Right ventricle myocardium superior (tissue), 1 donor: Measurements from ENCODE around the gene GPR179. TPM values are rescaled to one million over a fixed set of nuclear protein-coding genes. Genes with fewer than 3 reads are reported as not detected.

Experiments
- ATAC-seq: fragments of 200-7000 bp; cut with Tn5 transposase; one replicate; pipeline ENCODE4 v1.9.1; 2020; ENCODE audit warnings: mild to moderate bottlenecking; ENCODE audit not compliant: poor library complexity
- DNase-seq: peaks from one replicate; pipeline ENCODE4 v3.0.0-alpha.2; 2020
- intact Hi-C: fragments of 100-400 bp; cut with DNase I; formaldehyde crosslinking; loops from one replicate; pipeline ENCODE4 v1.11.2; 2022
- long read RNA-seq: library from polyadenylated mRNA; unstranded; transcript quantifications from one replicate; pipeline ENCODE4 v2.0.0, GENCODE V29; 2021
- total RNA-seq: library from RNA; stranded (reverse); fragmentation: NEBNext Ultra II Directional; extraction: Animal tissue kit (Norgen Biotek cat#: 25700); gene quantifications from one replicate; pipeline ENCODE4 v1.2.1, GENCODE V29; 2021
- donor health status: DM: no; HTN: yes; CAD: no; lungs with severe emphysema.

Gene GPR179, protein sequence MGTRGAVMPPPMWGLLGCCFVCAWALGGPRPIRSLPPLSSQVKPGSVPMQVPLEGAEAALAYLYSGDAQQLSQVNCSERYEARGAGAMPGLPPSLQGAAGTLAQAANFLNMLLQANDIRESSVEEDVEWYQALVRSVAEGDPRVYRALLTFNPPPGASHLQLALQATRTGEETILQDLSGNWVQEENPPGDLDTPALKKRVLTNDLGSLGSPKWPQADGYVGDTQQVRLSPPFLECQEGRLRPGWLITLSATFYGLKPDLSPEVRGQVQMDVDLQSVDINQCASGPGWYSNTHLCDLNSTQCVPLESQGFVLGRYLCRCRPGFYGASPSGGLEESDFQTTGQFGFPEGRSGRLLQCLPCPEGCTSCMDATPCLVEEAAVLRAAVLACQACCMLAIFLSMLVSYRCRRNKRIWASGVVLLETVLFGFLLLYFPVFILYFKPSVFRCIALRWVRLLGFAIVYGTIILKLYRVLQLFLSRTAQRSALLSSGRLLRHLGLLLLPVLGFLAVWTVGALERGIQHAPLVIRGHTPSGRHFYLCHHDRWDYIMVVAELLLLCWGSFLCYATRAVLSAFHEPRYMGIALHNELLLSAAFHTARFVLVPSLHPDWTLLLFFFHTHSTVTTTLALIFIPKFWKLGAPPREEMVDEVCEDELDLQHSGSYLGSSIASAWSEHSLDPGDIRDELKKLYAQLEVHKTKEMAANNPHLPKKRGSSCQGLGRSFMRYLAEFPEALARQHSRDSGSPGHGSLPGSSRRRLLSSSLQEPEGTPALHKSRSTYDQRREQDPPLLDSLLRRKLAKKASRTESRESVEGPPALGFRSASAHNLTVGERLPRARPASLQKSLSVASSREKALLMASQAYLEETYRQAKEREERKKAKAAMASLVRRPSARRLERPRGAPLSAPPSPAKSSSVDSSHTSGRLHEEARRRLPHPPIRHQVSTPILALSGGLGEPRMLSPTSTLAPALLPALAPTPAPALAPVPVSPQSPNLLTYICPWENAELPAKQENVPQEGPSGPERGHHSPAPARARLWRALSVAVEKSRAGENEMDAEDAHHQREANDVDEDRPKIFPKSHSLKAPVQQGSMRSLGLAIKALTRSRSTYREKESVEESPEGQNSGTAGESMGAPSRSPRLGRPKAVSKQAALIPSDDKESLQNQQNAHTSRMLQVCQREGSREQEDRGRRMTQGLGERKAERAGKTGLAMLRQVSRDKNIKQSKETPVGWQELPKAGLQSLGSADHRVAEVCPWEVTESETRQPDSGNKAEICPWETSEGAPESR (N-terminal part only)
- 0.16 TPM for total RNA-seq
- long read RNA-seq = 0 reads

DNA sequence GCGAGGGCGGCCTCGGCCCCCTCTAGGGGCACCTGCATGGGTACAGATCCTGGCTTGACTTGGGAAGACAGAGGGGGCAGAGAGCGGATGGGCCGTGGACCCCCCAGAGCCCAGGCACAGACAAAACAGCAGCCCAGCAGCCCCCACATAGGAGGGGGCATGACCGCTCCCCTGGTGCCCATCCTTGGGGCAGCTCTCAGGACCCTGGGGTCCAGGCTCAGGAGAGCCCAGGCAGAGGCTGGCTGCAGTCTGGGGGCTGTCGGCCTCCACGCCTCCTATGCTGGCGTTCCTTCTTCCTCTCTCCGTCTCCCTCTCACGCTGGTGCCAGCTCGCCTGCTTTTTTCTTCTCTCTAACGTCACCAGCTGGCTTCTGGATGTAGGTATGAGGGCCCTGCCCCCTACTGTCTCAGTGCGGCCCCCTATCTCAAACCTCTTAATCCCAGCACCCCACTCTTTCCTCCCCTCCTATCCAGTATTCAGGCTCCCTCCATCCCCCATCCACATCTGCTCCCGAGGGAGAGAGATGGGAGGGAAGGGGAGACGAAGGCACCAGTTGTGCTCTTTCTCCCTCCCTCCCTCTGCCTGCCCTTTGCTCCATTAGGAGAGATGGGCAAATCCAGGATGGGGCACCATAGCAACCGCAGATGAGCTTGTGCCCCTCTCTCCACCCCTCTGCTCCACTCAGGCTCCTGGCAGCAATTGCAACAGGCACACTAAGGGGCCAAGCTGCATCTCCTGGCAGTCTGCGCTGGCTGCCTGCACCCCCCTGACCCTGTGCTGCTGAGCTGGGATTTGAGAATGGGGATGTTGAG lies at the start of gene GPR179:
Gene GPR179, minus strand, starts transcription at position 349 of the 812 bp plus-strand sequence. Its CDS starts 167 bp downstream, at position 182.
- DNase-seq = no peak
- intact Hi-C loops = no loop called here
- no peak for ATAC-seq

DNA sequence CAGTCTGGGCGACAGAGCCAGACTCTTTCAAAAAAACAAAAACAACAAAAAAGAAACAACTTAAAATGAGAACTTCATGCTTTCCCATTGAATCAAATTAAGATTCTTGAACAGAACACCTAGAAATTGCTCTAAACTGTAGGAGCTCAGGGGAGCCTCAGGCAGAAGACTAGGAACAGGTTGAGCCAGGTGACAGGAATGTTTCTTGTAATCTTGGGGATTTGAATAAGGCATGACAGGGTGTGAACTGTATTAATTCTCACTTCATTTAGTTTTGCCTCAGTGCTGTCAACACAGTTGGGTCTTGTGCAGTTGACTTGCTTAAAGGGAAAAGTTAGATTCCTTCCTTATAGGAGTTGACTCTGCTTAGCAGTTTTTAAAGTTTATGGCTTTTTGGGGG lies 35.7 kb upstream of the GPR179 start:
- DNase-seq (no peak), ATAC-seq (no peak)
- intact Hi-C loops = no loop called here

DNA sequence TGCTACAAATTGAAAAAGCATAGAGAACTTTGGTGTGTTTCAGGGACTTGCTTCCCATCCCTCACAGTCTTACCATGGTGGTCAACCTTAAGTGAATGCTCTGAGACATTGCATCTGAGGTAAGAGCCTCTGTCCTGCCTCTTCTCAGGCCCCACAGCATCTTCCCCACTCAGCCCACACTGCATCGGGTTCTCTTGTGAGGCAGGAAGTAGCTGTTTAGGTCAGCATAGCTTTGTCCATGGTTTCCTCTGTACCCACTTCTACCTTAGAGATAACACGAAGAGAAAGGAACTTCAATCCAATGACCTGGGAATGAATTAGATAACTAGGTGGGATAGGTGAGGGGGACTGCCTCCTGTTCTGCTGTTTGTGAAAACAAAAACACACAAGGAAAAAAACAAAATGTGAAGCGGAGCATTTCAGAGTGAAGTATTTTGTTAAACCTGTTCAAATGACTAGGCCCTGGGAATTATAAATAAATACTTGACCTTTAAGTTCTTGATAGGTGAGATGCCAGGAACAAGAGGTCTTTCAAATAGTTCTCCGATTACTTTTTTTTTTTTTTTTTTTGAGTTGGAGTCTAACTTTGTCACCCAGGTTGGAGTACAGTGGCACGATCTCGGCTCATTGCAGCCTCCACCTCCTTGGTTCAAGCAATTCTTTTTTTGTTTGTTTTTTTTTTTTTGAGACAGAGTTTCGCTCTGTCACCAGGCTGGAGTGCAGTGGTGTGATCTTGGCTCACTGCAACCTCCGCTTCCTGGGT lies 25.5 kb upstream of the GPR179 start:
- intact Hi-C loops = no loop called here
- DNase-seq (no peak), ATAC-seq (no peak)

GRCh38 chr17:38364741-38365140 lies 21.0 kb upstream of the GPR179 start:
- intact Hi-C loops = no loop called here
- ATAC-seq = no peak

DNA sequence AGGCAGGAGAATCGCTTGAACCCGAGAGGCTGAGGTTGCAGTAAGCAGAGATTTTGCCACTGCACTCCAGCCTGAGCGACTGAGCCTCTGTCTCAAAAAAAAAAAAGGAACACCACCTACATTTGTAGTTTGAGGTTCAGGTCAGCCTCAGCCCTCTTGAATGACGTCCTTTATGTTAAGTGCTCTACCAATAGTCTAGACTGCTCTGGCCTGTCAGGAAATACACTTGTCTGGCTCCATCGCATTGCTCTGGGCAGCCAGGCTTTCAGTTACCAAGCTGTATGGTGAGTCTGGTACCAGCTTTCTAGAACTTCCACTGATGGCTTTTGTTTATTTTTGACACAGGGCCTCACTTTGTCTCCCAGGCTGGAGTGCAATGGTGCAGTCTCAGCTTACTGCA lies 19.3 kb upstream of the GPR179 start:
- ATAC-seq (no peak), DNase-seq (no peak)
- intact Hi-C loops = no loop called here

More at GRCh38 chr17:38364741-38365140, 21.0 kb upstream of the GPR179 start:
- DNase-seq = no peak

- intact Hi-C loops = no loop called here
- no peak for DNase-seq
- ATAC-seq = no peak
Observed at GRCh38 chr17:38361694-38362465, 18.1 kb upstream of the GPR179 start.

GRCh38 chr17:38358586-38359513 lies 15.1 kb upstream of the GPR179 start:
- DNase-seq = no peak
- intact Hi-C loops = no loop called here
- peak; percentile 57 for ATAC-seq

DNA sequence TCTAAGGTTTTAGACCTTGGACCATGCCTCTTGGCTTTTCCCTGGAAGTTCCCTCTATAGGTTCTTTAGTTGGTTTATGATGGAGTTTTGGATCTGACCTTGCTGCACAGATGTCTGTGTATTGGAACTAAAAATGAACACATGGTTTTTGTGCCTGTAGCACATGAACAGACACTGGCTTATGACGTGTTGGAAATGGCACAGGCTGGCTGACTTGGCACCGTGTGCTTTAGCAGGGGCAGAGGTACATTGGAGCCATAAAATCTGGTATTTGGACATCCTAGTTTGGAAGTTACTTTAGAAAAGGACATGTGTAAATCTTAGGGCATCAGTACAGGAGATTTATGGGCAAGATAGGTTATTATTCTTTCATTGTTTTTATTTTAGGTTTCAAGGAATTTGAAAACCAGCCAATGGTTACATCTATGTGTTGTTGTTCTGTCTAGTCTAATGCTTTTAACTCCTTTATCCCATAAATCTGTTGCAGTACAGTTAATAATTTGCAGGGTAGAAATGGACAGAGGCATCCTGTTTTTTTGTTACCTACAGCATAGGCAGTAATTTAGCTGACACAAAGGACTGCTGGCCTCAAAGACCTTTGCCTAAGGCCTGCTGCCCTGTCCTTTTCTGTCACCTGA lies 13.8 kb upstream of the GPR179 start:
- intact Hi-C loops = no loop called here
- no peak for ATAC-seq
- DNase-seq = no peak

GRCh38 chr17:38355251-38355650 lies 11.5 kb upstream of the GPR179 start:
- intact Hi-C loops = no loop called here
- ATAC-seq (no peak), DNase-seq (no peak)

DNA sequence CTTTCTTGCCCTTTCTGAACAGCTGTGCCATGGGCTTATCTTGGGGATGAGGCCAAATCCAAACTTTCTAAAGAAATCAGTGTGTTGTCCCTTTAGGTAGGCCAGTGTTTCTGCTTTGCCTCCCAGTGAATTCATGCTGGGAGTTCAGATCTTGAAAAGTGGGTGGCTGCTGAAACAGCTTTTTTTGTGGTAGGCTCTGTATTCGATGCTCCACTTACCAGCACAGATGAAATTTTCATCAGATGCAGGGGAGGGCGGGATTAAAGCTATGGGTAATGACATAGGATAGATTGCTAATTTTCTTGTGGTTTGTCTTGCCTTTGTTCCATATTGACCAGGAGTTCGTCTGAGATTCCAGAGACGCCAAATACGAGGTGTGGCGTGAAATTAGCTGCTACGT lies 10.7 kb upstream of the GPR179 start:
- ATAC-seq (no peak), DNase-seq (no peak)
- intact Hi-C loops = no loop called here

- DNase-seq (no peak), ATAC-seq (no peak)
- intact Hi-C loops = no loop called here
Observed at GRCh38 chr17:38353668-38354067, 9.9 kb upstream of the GPR179 start.

DNA sequence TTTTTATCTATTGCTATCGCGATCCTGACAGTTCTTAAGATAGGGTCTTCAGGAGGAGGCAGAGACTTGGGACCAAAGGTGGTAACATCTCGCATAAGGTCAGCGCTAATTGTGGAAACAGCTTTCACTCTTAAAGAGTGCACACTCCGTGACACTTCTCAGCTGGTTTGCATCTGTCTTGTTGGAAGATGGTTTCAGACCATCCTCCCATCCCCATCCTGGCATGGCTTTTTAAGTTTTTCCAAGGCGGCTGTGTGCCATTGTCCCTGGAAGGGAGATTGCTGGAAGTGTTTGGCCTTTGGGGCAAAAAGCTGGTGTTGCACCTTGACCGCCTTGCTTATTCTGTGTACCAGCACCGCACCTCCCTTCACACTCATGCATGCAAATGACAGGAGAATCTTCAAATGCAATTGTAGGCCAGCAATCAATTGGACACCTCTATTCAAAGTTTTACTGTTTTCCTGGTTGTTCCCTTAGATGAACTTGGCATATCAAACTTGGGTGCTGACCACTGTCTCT lies 9.4 kb upstream of the GPR179 start:
- intact Hi-C loops = no loop called here
- DNase-seq (no peak), ATAC-seq (no peak)

DNA sequence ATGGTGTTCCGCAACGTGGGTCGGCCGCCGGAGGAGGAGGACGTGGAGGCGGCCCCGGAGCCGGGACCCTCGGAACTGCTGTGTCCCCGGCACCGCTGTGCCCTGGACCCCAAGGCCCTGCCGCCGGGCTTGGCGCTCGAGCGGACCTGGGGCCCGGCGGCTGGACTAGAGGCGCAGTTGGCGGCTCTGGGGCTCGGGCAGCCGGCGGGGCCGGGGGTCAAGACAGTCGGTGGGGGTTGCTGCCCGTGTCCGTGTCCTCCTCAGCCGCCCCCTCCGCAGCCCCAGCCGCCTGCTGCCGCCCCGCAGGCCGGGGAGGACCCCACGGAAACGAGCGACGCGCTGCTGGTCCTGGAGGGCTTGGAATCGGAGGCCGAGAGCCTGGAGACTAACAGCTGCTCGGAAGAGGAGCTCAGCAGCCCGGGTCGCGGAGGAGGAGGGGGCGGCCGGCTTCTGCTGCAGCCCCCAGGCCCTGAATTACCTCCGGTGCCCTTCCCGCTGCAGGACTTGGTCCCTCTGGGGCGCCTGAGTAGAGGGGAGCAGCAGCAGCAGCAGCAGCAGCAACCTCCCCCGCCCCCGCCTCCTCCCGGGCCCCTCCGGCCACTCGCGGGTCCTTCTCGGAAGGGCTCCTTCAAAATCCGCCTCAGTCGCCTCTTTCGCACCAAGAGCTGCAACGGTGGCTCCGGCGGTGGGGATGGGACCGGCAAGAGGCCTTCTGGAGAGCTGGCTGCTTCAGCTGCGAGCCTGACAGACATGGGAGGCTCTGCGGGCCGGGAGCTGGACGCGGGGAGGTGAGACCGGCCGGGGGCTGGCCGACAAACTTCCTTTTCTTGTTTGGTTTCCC lies 8.7 kb upstream of the GPR179 start:
- ATAC-seq (peak; percentile 16), DNase-seq (peak; percentile 53)
- intact Hi-C loops = no loop called here
